ENCODE results near the gene PRKG2. TPM values are rescaled to one million over a fixed set of nuclear protein-coding genes. Genes with fewer than 3 reads are reported as not detected.

The PRKG2 gene
- total and polyA plus RNA-seq, 2 of the 13 experiments (the other 11 are each of a cell fraction or from before 2014, with no cell fraction given): 0.04 TPM

DNA sequence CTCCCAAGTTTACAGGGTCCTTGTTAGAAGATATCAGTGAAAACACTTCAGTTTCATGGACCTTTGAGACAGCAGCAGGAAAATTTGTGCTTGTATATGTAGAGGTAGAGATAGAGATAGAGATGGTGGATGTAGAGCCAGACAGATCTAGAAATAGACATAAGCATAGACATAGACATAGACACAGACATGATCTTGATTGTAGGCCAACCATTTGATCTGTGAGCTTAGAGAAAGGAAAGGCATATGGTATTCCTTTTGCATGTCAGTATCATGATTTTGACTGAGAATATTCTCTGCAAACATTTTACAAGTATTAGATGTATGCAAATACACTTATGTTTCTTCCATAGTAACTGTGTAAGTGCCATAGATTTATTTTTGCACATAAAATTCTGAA, 65.0 kb downstream of the PRKG2 start (continued):
- TF ChIP-seq IKZF4 (CRISPR knock-in tag; IDR thresholded peaks at IDR 0.05; ENCODE audit: borderline replicate concordance, low read depth, not compliant biosample characterization) (no peak), ZNF724P (CRISPR knock-in tag; IDR thresholded peaks at IDR 0.05; ENCODE audit: borderline replicate concordance) (no peak), NR2C2 (CRISPR knock-in tag; IDR thresholded peaks at IDR 0.05; ENCODE audit: borderline replicate concordance) (no peak), HDAC6 (IDR thresholded peaks at IDR 0.05; ENCODE audit: low read depth, low read length) (no peak)
- TF ChIP-seq, protein P1, sequence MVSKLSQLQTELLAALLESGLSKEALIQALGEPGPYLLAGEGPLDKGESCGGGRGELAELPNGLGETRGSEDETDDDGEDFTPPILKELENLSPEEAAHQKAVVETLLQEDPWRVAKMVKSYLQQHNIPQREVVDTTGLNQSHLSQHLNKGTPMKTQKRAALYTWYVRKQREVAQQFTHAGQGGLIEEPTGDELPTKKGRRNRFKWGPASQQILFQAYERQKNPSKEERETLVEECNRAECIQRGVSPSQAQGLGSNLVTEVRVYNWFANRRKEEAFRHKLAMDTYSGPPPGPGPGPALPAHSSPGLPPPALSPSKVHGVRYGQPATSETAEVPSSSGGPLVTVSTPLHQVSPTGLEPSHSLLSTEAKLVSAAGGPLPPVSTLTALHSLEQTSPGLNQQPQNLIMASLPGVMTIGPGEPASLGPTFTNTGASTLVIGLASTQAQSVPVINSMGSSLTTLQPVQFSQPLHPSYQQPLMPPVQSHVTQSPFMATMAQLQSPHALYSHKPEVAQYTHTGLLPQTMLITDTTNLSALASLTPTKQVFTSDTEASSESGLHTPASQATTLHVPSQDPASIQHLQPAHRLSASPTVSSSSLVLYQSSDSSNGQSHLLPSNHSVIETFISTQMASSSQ (IDR thresholded peaks at IDR 0.05; ENCODE audit: low read depth): no peak
- TF ChIP-seq, protein P1 (CRISPR knock-in tag; IDR thresholded peaks at IDR 0.05; ENCODE audit: borderline replicate concordance): no peak

DNA sequence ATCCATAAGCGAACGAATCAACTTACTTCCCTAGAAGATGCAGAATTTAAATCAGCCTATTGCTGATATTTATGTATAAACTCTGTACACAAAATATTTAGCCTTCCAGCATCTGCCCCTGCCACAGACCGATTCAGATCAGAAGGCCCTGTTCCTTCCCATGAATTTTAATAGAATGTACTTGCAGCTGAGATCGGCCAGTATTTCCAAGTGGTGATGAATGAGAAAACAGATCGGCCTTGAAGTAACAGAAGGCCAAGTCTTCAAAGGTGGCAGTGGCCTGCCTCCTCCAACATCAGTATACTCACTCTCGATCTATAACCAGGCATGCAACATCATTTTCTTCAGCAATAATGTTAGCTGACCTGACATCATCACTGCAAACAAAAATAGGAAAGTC, 66.4 kb downstream of the PRKG2 start:
- Histone ChIP-seq H3K4me3 (replicated peaks in 1 of 3; ENCODE audit: insufficient read depth in 1 of 3, low read depth in 2 of 3, low read length in 3 of 3) (no peak overlapping the region), H2AFZ (ENCODE audit: low read length) (no peak overlapping the region), H3K4me1 (ENCODE audit: insufficient read depth, low read length) (no peaks in the 10 kb centered on the region), H4K20me1 (ENCODE audit: insufficient read depth, low read length) (no peaks in the 10 kb centered on the region), H3K9ac (ENCODE audit: insufficient read depth, low read depth, low read length) (no peak overlapping the region), H3K27me3 (ENCODE audit: control insufficient read depth in 1 of 2, insufficient read depth in 2 of 2, low read length in 2 of 2) (no peaks in the 10 kb centered on the region), H3K9me3 (ENCODE audit: low read length) (no peaks in the 10 kb centered on the region), H3K36me3 (replicated peaks in 1 of 2; ENCODE audit: control insufficient read depth in 1 of 2, insufficient read depth in 2 of 2, low read length in 2 of 2) (no peaks in the 10 kb centered on the region), H3K79me2 (ENCODE audit: insufficient read depth, low read length) (no peaks in the 10 kb centered on the region), H3K27ac (ENCODE audit: extremely low read length, insufficient read depth, low read length) (no peak overlapping the region), H3K4me2 (ENCODE audit: low read depth, low read length) (no peak overlapping the region)
- ChIA-PET CTCF (ENCODE audit: low intra/inter-chr PET ratio, low total read pairs) (no interaction called here), POLR2A (no interaction called here)
- WGBS (ENCODE audit: low lambda C conversion rate): 33% methylated on average over 6 of the region's 6 CpGs
- no TSS peak for BruUV-seq (replicated peaks)
- DNase-seq (ENCODE audit: low spot score) (no peak), FAIRE-seq (no peak), ATAC-seq (no peak)
- intact Hi-C loops (cut with micrococcal nuclease; ENCODE audit: unreplicated experiment) (no loop called here), in situ Hi-C loops (cut with HindIII; ENCODE audit: extremely low pct_ligation_motif_present, low pct_unique_long_range_greater_than_20kb) (no loop called here)
- TF ChIP-seq CREB1 (IDR thresholded peaks at IDR 0.05) (no peak), CREB1 (CRISPR knock-in tag; IDR thresholded peaks at IDR 0.05) (no peak), NFKBIZ (CRISPR knock-in tag; IDR thresholded peaks at IDR 0.05) (no peak), GABPA (IDR thresholded peaks at IDR 0.05; ENCODE audit: low read depth, low read length) (no peak), GABPA (CRISPR knock-in tag; IDR thresholded peaks at IDR 0.05; ENCODE audit: low read depth) (no peak), ZNF143 (CRISPR knock-in tag; IDR thresholded peaks at IDR 0.05) (no peak), ZNF670 (CRISPR knock-in tag; IDR thresholded peaks at IDR 0.05; ENCODE audit: borderline replicate concordance) (no peak), ZNF225 (CRISPR knock-in tag; IDR thresholded peaks at IDR 0.05) (no peak)
- TF ChIP-seq, protein P2, sequence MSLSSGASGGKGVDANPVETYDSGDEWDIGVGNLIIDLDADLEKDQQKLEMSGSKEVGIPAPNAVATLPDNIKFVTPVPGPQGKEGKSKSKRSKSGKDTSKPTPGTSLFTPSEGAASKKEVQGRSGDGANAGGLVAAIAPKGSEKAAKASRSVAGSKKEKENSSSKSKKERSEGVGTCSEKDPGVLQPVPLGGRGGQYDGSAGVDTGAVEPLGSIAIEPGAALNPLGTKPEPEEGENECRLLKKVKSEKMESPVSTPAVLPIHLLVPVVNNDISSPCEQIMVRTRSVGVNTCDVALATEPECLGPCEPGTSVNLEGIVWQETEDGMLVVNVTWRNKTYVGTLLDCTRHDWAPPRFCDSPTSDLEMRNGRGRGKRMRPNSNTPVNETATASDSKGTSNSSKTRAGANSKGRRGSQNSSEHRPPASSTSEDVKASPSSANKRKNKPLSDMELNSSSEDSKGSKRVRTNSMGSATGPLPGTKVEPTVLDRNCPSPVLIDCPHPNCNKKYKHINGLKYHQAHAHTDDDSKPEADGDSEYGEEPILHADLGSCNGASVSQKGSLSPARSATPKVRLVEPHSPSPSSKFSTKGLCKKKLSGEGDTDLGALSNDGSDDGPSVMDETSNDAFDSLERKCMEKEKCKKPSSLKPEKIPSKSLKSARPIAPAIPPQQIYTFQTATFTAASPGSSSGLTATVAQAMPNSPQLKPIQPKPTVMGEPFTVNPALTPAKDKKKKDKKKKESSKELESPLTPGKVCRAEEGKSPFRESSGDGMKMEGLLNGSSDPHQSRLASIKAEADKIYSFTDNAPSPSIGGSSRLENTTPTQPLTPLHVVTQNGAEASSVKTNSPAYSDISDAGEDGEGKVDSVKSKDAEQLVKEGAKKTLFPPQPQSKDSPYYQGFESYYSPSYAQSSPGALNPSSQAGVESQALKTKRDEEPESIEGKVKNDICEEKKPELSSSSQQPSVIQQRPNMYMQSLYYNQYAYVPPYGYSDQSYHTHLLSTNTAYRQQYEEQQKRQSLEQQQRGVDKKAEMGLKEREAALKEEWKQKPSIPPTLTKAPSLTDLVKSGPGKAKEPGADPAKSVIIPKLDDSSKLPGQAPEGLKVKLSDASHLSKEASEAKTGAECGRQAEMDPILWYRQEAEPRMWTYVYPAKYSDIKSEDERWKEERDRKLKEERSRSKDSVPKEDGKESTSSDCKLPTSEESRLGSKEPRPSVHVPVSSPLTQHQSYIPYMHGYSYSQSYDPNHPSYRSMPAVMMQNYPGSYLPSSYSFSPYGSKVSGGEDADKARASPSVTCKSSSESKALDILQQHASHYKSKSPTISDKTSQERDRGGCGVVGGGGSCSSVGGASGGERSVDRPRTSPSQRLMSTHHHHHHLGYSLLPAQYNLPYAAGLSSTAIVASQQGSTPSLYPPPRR (CRISPR knock-in tag; IDR thresholded peaks at IDR 0.05; ENCODE audit: borderline replicate concordance): no peak
